HCT116 (cell line): ENCODE results near the gene TOX4. TPM values are rescaled to one million over a fixed set of nuclear protein-coding genes. Genes with fewer than 3 reads are reported as not detected.

ENCODE experiments used
- ATAC-seq: fragments of 200-7000 bp; cut with Tn5 transposase; 2 replicates; pipeline ENCODE4 v1.9.1; 2020; ENCODE audit warnings: mild to moderate bottlenecking, moderate library complexity
- BruUV-seq: library from RNA; stranded (reverse); fragments of 400-500 nt; replicated peaks from 2 replicates; lab custom pipeline; 2021; lab: Mats Ljungman, UMichigan
- CTCF ChIA-PET: fragments of 300-600 bp; sonication (Branson Sonifier 250); formaldehyde crosslinking; loops from one replicate; lab custom pipeline; 2021; ENCODE audit warnings: antibody characterized with exemption; lab: Charles Lee
- POLR2A ChIA-PET: fragments of 300-600, 350-600 bp; sonication (Branson Sonifier 250); formaldehyde crosslinking; loops from one replicate; lab custom pipeline; 2021; ENCODE audit warnings: antibody characterized with exemption; lab: Charles Lee
- RAD21 ChIA-PET, 2 experiments: fragments of 300-600 bp; sonication (Branson Sonifier 250); formaldehyde crosslinking; loops; one replicate each; lab custom pipeline; 2023; ENCODE audit warnings: low total read pairs in 2 of 2; ENCODE audit not compliant: uncharacterized antibody in 2 of 2, unreplicated experiment in 2 of 2, low non-redundant PET in 1 of 2; lab: Charles Lee
- DNase-seq: peaks from one replicate; pipeline ENCODE4 v3.0.0-alpha.2; 2010; ENCODE audit warnings: low read depth, low spot score
- H2AFZ ChIP-seq: fragments of 200-600 bp; shearing (Covaris generic), sonication (generic); 2 replicates; pipeline ENCODE4 v1.6.1; 2017; ENCODE audit warnings: low read depth, mixed run types, mixed read lengths, antibody characterized with exemption, low read length; ENCODE audit not compliant: poor library complexity, severe bottlenecking
- H3K27ac ChIP-seq: 2 replicates; pipeline ENCODE4 v1.5.1; 2012; ENCODE audit warnings: low read depth, low read length
- H3K27me3 ChIP-seq: fragments of 200-600 bp; sonication (generic); 2 replicates; pipeline ENCODE4 v1.6.1; 2016; ENCODE audit warnings: mixed run types, low read length, mixed read lengths; ENCODE audit not compliant: insufficient read depth
- H3K36me3 ChIP-seq, 2 experiments: fragments of 200-500 bp in 1 of 2; fragments of 200-600 bp in 1 of 2; sonication (Bioruptor generic) in 1 of 2; sonication (generic) in 1 of 2; 2 replicates each; pipeline versions ENCODE4 v1.5.1 to v1.6.1; 2014 to 2016; ENCODE audit warnings: low read length in 2 of 2, inconsistent platforms in 1 of 2, mixed read lengths in 1 of 2, mixed run types in 1 of 2; ENCODE audit not compliant: insufficient read depth in 2 of 2, control insufficient read depth in 1 of 2
- H3K4me1 ChIP-seq, 2 experiments: fragments of 200-600 bp in 1 of 2; sonication (generic) in 1 of 2; 2 replicates each; pipeline versions ENCODE4 v1.5.1 to v1.6.1; 2012 to 2017; ENCODE audit warnings: low read length in 2 of 2, inconsistent platforms in 1 of 2, mild to moderate bottlenecking in 1 of 2, mixed read lengths in 1 of 2, mixed run types in 1 of 2, moderate library complexity in 1 of 2; ENCODE audit not compliant: insufficient read depth in 2 of 2, control insufficient read depth in 1 of 2
- H3K4me2 ChIP-seq: fragments of 200-600 bp; sonication (generic); 2 replicates; pipeline ENCODE4 v1.6.1; 2017; ENCODE audit warnings: mixed run types, low read length, mixed read lengths
- H3K4me3 ChIP-seq, 2 experiments: fragments of 200-600 bp in 1 of 2; sonication (generic) in 1 of 2; replicated peaks in 1 of 2; 2 replicates each; pipeline ENCODE4 v1.5.1; 2011 to 2016; ENCODE audit warnings: low read length in 2 of 2, control low read depth in 1 of 2, low read depth in 1 of 2, mild to moderate bottlenecking in 1 of 2, mixed read lengths in 1 of 2, mixed run types in 1 of 2
- H3K79me2 ChIP-seq: fragments of 200-600 bp; sonication (generic); 2 replicates; pipeline ENCODE4 v1.6.1; 2017; ENCODE audit warnings: mild to moderate bottlenecking, mixed run types, low read length, moderate library complexity, mixed read lengths; ENCODE audit not compliant: insufficient read depth
- H3K9ac ChIP-seq: fragments of 200-600 bp; sonication (generic); 2 replicates; pipeline ENCODE4 v1.6.1; 2016; ENCODE audit warnings: low read length, mixed read lengths
- H3K9me2 ChIP-seq: fragments of 200-600 bp; sonication (generic), shearing (Covaris generic); 2 replicates; pipeline ENCODE4 v1.6.1; 2017; ENCODE audit warnings: mixed run types, mild to moderate bottlenecking, moderate library complexity; ENCODE audit not compliant: insufficient read depth
- H3K9me3 ChIP-seq, 2 experiments: fragments of 200-500 bp in 1 of 2; fragments of 200-600 bp in 1 of 2; sonication (Bioruptor generic) in 1 of 2; sonication (generic) in 1 of 2; 2 replicates each; pipeline ENCODE4 v1.6.1; 2014 to 2017; ENCODE audit warnings: low read length in 2 of 2, mixed read lengths in 2 of 2, inconsistent platforms in 1 of 2, low read depth in 1 of 2, mild to moderate bottlenecking in 1 of 2, mixed run types in 1 of 2, moderate library complexity in 1 of 2; ENCODE audit not compliant: control insufficient read depth in 1 of 2, insufficient read depth in 1 of 2
- H4K20me1 ChIP-seq: fragments of 200-600 bp; sonication (generic), shearing (Covaris generic); 2 replicates; pipeline ENCODE4 v1.6.1; 2017; ENCODE audit warnings: mixed run types, mild to moderate bottlenecking, moderate library complexity; ENCODE audit not compliant: insufficient read depth
- CBX3 ChIP-seq: IDR thresholded peaks from 2 replicates; pipeline ENCODE4 v1.6.1; 2012; ENCODE audit warnings: low read depth
- EZH2 ChIP-seq: fragments of 200-600 bp; sonication (generic); IDR thresholded peaks from 2 replicates; pipeline ENCODE4 v1.6.1; 2017; ENCODE audit warnings: antibody characterized with exemption, mixed run types
- POLR2A ChIP-seq: IDR thresholded peaks from 2 replicates; pipeline ENCODE4 v1.7.0; 2011; ENCODE audit warnings: borderline replicate concordance; ENCODE audit not compliant: insufficient read depth, insufficient read length; ENCODE audit errors: extremely low read depth
- SRF ChIP-seq: IDR thresholded peaks from 2 replicates; pipeline ENCODE4 v1.6.1; 2012; ENCODE audit warnings: low read depth
- YY1 ChIP-seq: IDR thresholded peaks from 2 replicates; pipeline ENCODE4 v1.6.1; 2011; ENCODE audit warnings: low read length, low read depth, moderate library complexity, mild to moderate bottlenecking; ENCODE audit not compliant: insufficient replicate concordance; ENCODE audit errors: extremely low read depth
- intact Hi-C: fragments of 100-400 bp; cut with micrococcal nuclease; formaldehyde crosslinking; loops from 2 replicates; pipeline ENCODE4 v1.10.0; 2022
- total RNA-seq: library from RNA; stranded (reverse); gene quantifications from one replicate; pipeline ENCODE4 v1.2.1, GENCODE V29; 2021; ENCODE audit not compliant: unreplicated experiment

The TOX4 gene
- total RNA-seq, 1 experiment from 2014 or later: 58.5 TPM

DNA sequence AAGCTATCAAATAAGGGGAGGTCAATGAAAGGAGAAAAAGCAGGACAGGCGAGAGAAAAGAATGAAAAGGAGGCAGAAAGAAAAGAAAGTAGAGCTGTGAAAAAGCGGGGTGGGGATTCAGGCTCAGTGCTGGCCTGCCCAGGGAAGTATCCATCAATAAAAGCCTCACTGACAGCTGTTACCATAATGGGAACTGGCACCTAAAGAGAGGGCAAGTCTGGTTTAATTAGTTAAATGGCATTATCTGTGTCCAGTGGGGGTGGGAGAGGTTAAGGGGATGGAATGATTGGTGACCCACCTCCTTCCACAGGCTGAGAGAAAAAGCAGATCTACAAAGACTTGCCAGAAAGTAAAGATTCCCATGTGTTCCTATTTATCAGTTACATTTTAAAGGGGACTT is 41.7 kb downstream of the TOX4 start:
- Histone ChIP-seq H3K79me2 (no peaks in the 10 kb centered on the region), H3K4me2 (no peak overlapping the region), H3K9me2 (no peaks in the 10 kb centered on the region), H3K9ac (no peak overlapping the region), H3K27me3 (peaks cover 9% of the 10 kb centered on the region; the same call in 1 of the 2 replicates), H2AFZ (no peak overlapping the region), H3K4me3 (no peak overlapping the region), H3K4me1 (no peaks in the 10 kb centered on the region), H4K20me1 (no peaks in the 10 kb centered on the region), H3K27ac (no peak overlapping the region), H3K9me3 (no peaks in the 10 kb centered on the region), H3K36me3 (no peaks in the 10 kb centered on the region)
- TF ChIP-seq SRF (no peak), CBX3 (no peak), YY1 (no peak), EZH2 (no peak)
- ATAC-seq (no peak), DNase-seq (no peak)
- CTCF ChIA-PET: interaction anchor here (2.4 kb wide), 1 partner anchor 20 kb away, joined by 5 read pairs; no protein-coding TSS in a partner anchor
- BruUV-seq: no TSS peak
- RAD21 ChIA-PET: no interaction called here
- POLR2A ChIA-PET: no interaction called here
- intact Hi-C loops: no loop called here

DNA sequence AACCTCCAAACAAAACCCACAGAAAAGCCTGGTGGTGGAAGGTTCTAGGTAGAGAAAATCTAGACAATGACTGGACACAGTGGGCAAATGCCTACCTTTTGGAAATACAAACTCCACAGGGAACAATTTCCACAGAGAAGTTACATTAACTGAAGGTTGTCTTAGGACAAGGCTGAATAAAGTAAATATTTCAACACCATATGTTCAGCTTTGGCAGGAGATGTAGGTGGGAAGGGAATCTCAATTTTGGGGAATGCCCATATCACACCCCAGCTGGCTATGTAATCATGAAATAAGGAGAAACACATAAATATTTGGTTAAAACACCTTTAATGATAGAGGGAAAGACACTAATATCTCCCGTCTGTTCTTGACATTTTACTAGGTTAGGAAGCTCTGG is 43.8 kb downstream of the TOX4 start:
- intact Hi-C loops: no loop called here
- RAD21 ChIA-PET: no interaction called here
- Histone ChIP-seq H3K9me2 (no peaks in the 10 kb centered on the region), H3K9ac (no peak overlapping the region), H3K79me2 (no peaks in the 10 kb centered on the region), H4K20me1 (no peaks in the 10 kb centered on the region), H3K27ac (no peak overlapping the region), H3K4me3 (no peak overlapping the region), H2AFZ (no peak overlapping the region), H3K4me2 (no peak overlapping the region), H3K36me3 (no peaks in the 10 kb centered on the region), H3K9me3 (no peaks in the 10 kb centered on the region), H3K27me3 (peaks cover 9% of the 10 kb centered on the region; the same call in 1 of the 2 replicates), H3K4me1 (no peaks in the 10 kb centered on the region)
- no TSS peak for BruUV-seq
- POLR2A ChIA-PET: no interaction called here
- no peak for ATAC-seq
- CTCF ChIA-PET: no interaction called here
- no peak for TF ChIP-seq POLR2A
- DNase-seq: no peak
